Measurements from ENCODE around the gene TBX21. TPM values are rescaled to one million over a fixed set of nuclear protein-coding genes. Genes with fewer than 3 reads are reported as not detected.

The TBX21 gene
- total RNA-seq, 8 experiments from 2014 or later, result 0.04 to 0.38 (median 0.14) TPM; not detected in 3

DNA sequence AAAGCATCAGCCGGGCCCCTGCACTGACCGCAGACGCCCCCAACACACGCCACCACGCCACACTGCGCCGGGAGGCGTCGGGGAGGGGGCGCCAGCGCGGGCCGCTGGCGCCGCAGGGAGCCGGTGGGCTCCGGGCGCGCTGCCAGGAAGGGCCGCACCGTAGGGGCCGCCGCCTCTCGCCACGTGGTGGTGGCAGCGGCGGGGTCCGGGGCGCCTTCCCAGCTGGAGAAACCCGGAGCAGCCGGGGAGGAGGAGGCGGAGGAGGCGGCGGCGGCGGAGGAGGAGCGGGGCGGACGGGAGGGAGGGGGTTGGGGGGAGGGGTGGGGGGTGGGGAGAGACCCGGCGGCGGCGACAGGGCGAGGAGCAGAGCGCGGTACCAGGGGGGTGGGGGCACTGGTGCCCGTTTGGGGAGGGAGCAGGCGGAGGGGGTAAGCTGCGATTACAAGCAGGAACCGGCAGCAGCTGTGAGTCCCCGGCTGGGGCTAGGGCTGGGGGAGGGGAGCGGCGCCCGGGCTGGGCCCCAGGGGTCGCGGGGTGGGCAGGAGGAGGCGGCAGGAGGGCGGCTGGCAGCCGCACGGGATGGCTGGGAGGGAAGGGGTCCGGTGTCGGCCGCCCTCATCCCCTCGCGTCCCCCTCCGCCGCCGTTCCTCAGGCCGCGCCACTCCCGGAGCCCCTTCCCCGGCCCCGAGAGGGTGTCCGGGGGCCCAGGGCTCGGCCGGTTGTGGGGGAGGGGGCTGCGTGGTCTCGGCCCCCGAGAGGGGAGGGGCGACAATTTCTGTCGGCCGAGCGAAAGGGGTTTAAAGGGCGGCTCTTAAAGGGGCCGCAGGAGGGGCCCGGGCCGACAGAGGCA is 39.1 kb upstream of the TBX21 start, which contains the start of gene TBKBP1:
Gene TBKBP1 (plus strand): TSS at position 431 of the 850 bp plus-strand sequence. CDS start 1,952 bp downstream, outside the sequence.
- peak; percentile 6 to 89 (median 77) for ATAC-seq (replicated peaks in 6 of 8)
- WGBS, 10 experiments, result 0 to 1% (median 0%) methylated on average over 2 to 11 of the region's 87 CpGs; no CpG with 5 or more reads in 6 of the 10 experiments
- peak within 1 kb of the TSS; percentile 61 to 90 (median 83) for H3K4me3 ChIP-seq
- peak within 1 kb of the TSS; percentile 81 to 90 for H3K27ac ChIP-seq
- H3K4me1 ChIP-seq (replicated peaks in 1 of 2), result peaks cover 4 to 15% of the 10 kb centered on the region in 2 donors
- in situ Hi-C loops (cut with MboI; ENCODE audit: low pct_unique_long_range_greater_than_20kb in 2 of 9, low sequenced_read_pairs in 9 of 9, unreplicated experiment in 9 of 9), result no loop called here

GRCh38 chr17:47694581-47695428 is 38.2 kb upstream of the TBX21 start:
- H3K27ac ChIP-seq, result peak overlapping the region; percentile 81 to 90
- H3K4me3 ChIP-seq, result peak overlapping the region; percentile 61 to 90 (median 83)
- in situ Hi-C loops (cut with MboI; ENCODE audit: low pct_unique_long_range_greater_than_20kb in 2 of 9, low sequenced_read_pairs in 9 of 9, unreplicated experiment in 9 of 9), result no loop called here
- 0 to 6% (median 1%) methylated on average over 3 to 18 of the region's 65 CpGs; no CpG with 5 or more reads in 4 of the 10 experiments for WGBS, 10 experiments
- H3K4me1 ChIP-seq (replicated peaks in 1 of 2), result peaks cover 4 to 15% of the 10 kb centered on the region in 2 donors
- peak; percentile 38 to 58 (median 52) for ATAC-seq (replicated peaks in 6 of 8)

GRCh38 chr17:47695429-47696376 is 37.3 kb upstream of the TBX21 start:
- ATAC-seq (replicated peaks in 6 of 8), result peak in 2 of 8 experiments; percentile 15 to 17
- Histone ChIP-seq H3K4me3 (peak overlapping the region; percentile 61 to 90 (median 83)), H3K4me1 (replicated peaks in 1 of 2) (peaks cover 4 to 15% of the 10 kb centered on the region in 2 donors), H3K27ac (peak overlapping the region in 1 of 2 donors; percentile 90)
- in situ Hi-C loops (cut with MboI; ENCODE audit: low pct_unique_long_range_greater_than_20kb in 2 of 9, low sequenced_read_pairs in 9 of 9, unreplicated experiment in 9 of 9), result no loop called here
- WGBS, 10 experiments, result 40 to 90% (median 70%) methylated on average over 1 to 11 of the region's 47 CpGs; no CpG with 5 or more reads in 5 of the 10 experiments

DNA sequence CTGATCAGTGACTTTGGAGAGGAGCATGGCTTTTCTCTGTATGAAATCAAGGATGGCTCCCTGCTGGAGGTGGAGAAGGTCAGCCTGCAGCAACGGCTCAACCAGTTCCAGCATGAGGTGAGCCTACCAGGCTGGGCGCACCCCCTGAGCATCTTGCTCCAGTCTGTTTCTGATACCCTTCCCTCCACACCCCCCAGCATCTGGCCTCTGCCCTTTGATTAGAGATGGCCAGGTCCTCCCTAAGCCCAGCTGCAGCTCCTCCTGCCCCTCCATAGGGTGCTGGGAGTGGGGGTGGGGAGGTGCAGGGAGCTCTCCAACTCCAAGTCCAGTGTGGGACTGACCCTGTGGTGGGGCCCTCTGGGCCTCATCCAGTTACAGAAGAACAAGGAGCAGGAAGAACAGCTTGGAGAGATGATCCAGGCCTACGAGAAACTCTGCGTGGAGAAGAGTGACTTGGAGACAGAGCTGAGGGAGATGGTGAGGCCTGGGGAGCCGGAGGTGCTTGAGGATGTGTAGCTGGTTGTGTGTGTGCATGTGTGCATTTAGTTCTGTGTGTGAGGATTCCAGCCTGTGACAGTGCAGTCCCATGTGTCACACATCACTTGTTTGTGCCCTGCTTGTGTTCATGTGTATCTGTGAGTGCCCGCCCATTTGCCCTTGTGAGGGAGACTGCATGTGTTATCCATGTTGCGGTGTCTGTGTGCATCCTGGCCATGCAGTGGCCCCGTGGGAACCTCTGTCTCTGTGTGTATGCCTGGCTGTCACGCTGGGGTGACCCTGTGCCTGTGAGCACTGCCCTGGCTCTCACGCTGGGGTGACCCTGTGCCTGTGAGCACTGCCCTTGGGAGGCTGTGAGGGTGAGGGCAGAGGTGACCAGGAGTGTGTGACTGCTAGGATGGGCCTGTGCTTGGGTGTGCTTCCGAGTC is 36.1 kb upstream of the TBX21 start:
- H3K4me3 ChIP-seq, result no peak overlapping the region
- no peak for ATAC-seq (replicated peaks in 6 of 8)
- no peak overlapping the region for H3K27ac ChIP-seq
- peaks cover 10 to 22% of the 10 kb centered on the region in 2 donors for H3K4me1 ChIP-seq (replicated peaks in 1 of 2)
- in situ Hi-C loops (cut with MboI; ENCODE audit: low pct_unique_long_range_greater_than_20kb in 2 of 9, low sequenced_read_pairs in 9 of 9, unreplicated experiment in 9 of 9), result no loop called here
- WGBS, 10 experiments, result 40 to 100% (median 85%) methylated on average over 1 to 7 of the region's 11 CpGs; no CpG with 5 or more reads in 1 of the 10 experiments

GRCh38 chr17:47697906-47698711 is 34.9 kb upstream of the TBX21 start:
- in situ Hi-C loops (cut with MboI; ENCODE audit: low pct_unique_long_range_greater_than_20kb in 2 of 9, low sequenced_read_pairs in 9 of 9, unreplicated experiment in 9 of 9), result no loop called here

DNA sequence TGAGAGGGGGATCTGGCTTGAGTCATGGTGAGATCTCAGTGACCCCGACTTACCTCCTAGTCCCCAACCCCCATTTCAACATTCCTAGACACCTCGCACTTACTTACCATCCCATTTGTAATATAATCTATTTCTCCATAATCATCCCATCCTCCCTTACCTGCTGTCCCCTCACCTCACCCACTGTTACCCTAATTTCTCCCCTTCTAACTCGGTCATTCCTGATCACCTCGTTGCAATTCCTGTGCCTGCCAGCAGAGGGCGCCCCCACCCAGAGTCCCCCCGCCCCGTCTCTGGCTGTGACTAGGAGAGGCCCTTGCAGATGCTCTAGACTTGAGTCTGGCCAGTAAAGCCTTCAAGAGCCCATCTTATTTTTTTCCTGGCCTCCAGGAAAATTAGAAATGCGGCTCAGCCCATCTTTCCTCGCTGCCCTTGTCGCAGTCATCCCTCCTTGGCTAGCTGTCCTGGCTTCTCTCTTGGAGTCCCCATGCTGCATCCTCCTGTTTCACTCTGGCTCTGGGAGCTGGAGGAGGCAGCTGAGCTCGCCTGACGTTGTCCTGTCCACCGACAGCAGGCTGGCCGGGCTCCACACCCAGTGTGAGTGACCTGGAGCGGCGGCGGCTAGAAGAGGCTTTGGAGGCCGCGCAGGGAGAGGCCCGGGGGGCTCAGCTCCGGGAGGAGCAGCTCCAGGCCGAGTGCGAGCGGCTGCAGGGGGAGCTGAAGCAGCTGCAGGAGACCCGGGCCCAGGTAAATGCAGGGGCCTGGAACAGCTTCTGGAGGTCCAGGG is 34.1 kb upstream of the TBX21 start:
- Histone ChIP-seq H3K4me3 (no peak overlapping the region), H3K4me1 (replicated peaks in 1 of 2) (peaks cover 12 to 22% of the 10 kb centered on the region in 2 donors), H3K27ac (no peak overlapping the region)
- ATAC-seq (replicated peaks in 6 of 8), result peak in 3 of 8 experiments; percentile 4 to 15 (median 5)
- 69 to 90% (median 89%) methylated on average over 5 to 13 of the region's 25 CpGs; no CpG with 5 or more reads in 5 of the 10 experiments for WGBS, 10 experiments
- in situ Hi-C loops (cut with MboI; ENCODE audit: low pct_unique_long_range_greater_than_20kb in 2 of 9, low sequenced_read_pairs in 9 of 9, unreplicated experiment in 9 of 9), result no loop called here

More at GRCh38 chr17:47697906-47698711, 34.9 kb upstream of the TBX21 start:
- ATAC-seq (replicated peaks in 6 of 8), result no peak
- H3K27ac ChIP-seq, result no peak overlapping the region
- WGBS, 10 experiments, result 0 to 100% (median 80%) methylated on average over 1 to 3 of the region's 9 CpGs; no CpG with 5 or more reads in 5 of the 10 experiments
- no peak overlapping the region for H3K4me3 ChIP-seq
- H3K4me1 ChIP-seq (replicated peaks in 1 of 2), result peaks cover 15 to 24% of the 10 kb centered on the region in 2 donors

DNA sequence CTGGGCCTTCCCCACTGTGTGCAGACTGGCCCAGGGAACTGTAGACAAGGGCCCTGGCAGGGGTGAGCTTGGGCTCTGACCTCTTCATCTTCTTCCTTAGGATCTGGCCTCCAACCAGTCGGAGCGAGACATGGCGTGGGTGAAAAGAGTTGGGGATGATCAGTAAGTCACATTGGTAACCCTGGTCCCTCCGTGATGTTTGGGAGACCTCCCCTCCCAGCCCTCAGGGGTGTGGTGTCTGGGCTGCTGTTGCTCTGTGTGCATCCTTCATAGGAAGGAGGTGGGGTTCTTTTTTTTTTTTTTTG is 33.5 kb upstream of the TBX21 start:
- no peak for ATAC-seq (replicated peaks in 6 of 8)
- Histone ChIP-seq H3K4me3 (no peak overlapping the region), H3K4me1 (replicated peaks in 1 of 2) (peaks cover 12 to 22% of the 10 kb centered on the region in 2 donors), H3K27ac (no peak overlapping the region)
- in situ Hi-C loops (cut with MboI; ENCODE audit: low pct_unique_long_range_greater_than_20kb in 2 of 9, low sequenced_read_pairs in 9 of 9, unreplicated experiment in 9 of 9), result no loop called here
- WGBS, 10 experiments, result 95 to 100% (median 100%) methylated on average over 1 to 3 of the region's 4 CpGs; no CpG with 5 or more reads in 7 of the 10 experiments

DNA sequence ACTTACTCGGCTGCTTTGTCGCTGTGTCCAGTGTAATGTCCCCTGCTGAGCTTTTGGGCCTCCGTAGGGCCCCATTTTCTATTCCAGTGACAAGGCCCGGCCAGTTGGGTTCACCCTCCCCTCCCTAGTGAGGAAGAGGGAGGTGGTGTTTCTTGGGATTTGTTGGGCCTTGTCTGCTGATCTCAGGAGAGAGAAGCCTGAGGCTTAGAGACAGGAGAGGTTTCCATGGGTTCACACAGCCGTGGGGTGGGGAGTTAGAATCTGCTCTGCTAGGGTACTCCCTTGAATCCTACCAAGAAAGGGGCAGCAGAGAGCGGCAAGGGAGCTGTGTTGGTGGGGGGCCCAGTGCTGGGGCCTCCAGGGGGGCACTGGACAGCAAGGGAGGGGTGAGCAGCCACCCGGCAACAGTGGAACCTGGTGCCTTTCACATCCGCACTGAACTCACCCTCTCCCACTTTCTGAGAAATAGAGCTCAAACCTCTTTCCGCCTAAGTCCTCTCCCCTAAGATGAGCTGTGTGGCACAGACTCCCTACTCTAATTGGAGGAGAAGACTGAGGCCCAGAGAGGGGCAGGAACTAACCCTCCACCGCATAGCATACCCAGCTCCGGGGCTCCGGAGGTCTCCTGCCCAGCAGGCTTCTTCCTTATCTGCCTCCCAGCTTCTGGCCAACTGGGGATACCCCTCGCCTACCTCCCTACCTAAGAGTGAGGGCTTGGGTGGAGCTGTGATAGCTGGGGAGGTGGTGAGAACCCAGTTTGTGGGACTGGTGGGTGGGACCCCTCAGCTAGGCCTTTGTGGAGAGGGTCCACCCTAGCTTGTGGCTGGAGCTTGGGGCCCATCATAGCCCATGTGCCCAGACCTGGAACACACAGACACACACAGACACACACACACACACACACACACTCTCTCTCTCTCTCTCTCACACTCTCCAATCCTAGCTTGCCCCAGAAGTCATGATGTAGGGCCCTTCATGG is 32.3 kb upstream of the TBX21 start:
- H3K4me1 ChIP-seq (replicated peaks in 1 of 2), result peaks cover 12 to 16% of the 10 kb centered on the region in 2 donors
- no peak overlapping the region for H3K4me3 ChIP-seq
- no peak overlapping the region for H3K27ac ChIP-seq
- 82 to 100% (median 93%) methylated on average over 2 to 5 of the region's 13 CpGs; no CpG with 5 or more reads in 7 of the 10 experiments for WGBS, 10 experiments
- ATAC-seq (replicated peaks in 6 of 8), result peak in 1 of 8 experiments; percentile 23
- in situ Hi-C loops (cut with MboI; ENCODE audit: low pct_unique_long_range_greater_than_20kb in 2 of 9, low sequenced_read_pairs in 9 of 9, unreplicated experiment in 9 of 9), result no loop called here

- no peak overlapping the region for H3K4me3 ChIP-seq
- in situ Hi-C loops (cut with MboI; ENCODE audit: low pct_unique_long_range_greater_than_20kb in 2 of 9, low sequenced_read_pairs in 9 of 9, unreplicated experiment in 9 of 9), result no loop called here
- peaks cover 12 to 13% of the 10 kb centered on the region in 2 donors for H3K4me1 ChIP-seq (replicated peaks in 1 of 2)
- WGBS, 10 experiments, result 43 to 100% (median 80%) methylated on average over 1 to 3 of the region's 4 CpGs; no CpG with 5 or more reads in 5 of the 10 experiments
- no peak overlapping the region for H3K27ac ChIP-seq
- peak in 7 of 8 experiments; percentile 4 to 69 (median 44) for ATAC-seq (replicated peaks in 6 of 8)
These were observed 31.4 kb upstream of the TBX21 start for GRCh38 chr17:47701608-47702007.

Measured in motor neuron (in vitro differentiated cells).